Activated T-cell treated with anti-CD3 and anti-CD28 coated beads for 24 hours (primary cell): ENCODE measurements around the gene VIT.

Source experiments
- DNase-seq: peaks from one replicate; pipeline ENCODE4 v3.0.0-alpha.2; 2020; ENCODE audit warnings: low read depth

VIT gene

GRCh38 chr2:36696533-36696932 lies at the start of gene VIT:
TSS of gene VIT (plus strand) at chr2:36696707. CDS start at chr2:36716371, 19,664 bp downstream.
- DNase-seq: no peak

GRCh38 chr2:36650031-36650829 lies 46.3 kb upstream of the VIT start:
- DNase-seq: no peak

- no peak for DNase-seq
Observed at GRCh38 chr2:36653155-36653554, 43.4 kb upstream of the VIT start.

GRCh38 chr2:36653967-36654694 lies 42.4 kb upstream of the VIT start:
- DNase-seq: no peak

GRCh38 chr2:36655453-36655852 lies 41.1 kb upstream of the VIT start:
- DNase-seq: no peak

GRCh38 chr2:36657703-36658102 lies 38.8 kb upstream of the VIT start:
- no peak for DNase-seq

- no peak for DNase-seq
Observed at GRCh38 chr2:36658277-36658748, 38.2 kb upstream of the VIT start.

- no peak for DNase-seq
Observed at GRCh38 chr2:36659218-36659617, 37.3 kb upstream of the VIT start.

GRCh38 chr2:36659872-36660312 lies 36.6 kb upstream of the VIT start:
- no peak for DNase-seq

- DNase-seq: no peak
Observed at GRCh38 chr2:36662638-36663037, 33.9 kb upstream of the VIT start.

- no peak for DNase-seq
Observed at GRCh38 chr2:36663295-36663694, 33.2 kb upstream of the VIT start.

- no peak for DNase-seq
Observed at GRCh38 chr2:36663851-36664695, 32.4 kb upstream of the VIT start.

GRCh38 chr2:36664696-36665076 lies 31.8 kb upstream of the VIT start:
- DNase-seq: no peak

GRCh38 chr2:36667931-36668330 lies 28.6 kb upstream of the VIT start:
- no peak for DNase-seq

GRCh38 chr2:36670881-36671595 lies 25.5 kb upstream of the VIT start:
- DNase-seq: no peak

- DNase-seq: no peak
Observed at GRCh38 chr2:36671731-36672130, 24.8 kb upstream of the VIT start.

GRCh38 chr2:36672199-36672598 lies 24.3 kb upstream of the VIT start:
- no peak for DNase-seq

GRCh38 chr2:36675579-36676282 lies 20.8 kb upstream of the VIT start:
- no peak for DNase-seq

- DNase-seq: no peak
Observed at GRCh38 chr2:36676364-36676763, 20.1 kb upstream of the VIT start.

- DNase-seq: no peak
Observed at GRCh38 chr2:36677386-36677785, 19.1 kb upstream of the VIT start.

- DNase-seq: no peak
Observed at GRCh38 chr2:36677996-36678605, 18.4 kb upstream of the VIT start.
